ENCODE measurements around the gene RRP15. TPM values are rescaled to one million over a fixed set of nuclear protein-coding genes. Genes with fewer than 3 reads are reported as not detected.

The RRP15 gene
- total RNA-seq, 1 experiment from 2014 or later: 32.1 TPM

DNA sequence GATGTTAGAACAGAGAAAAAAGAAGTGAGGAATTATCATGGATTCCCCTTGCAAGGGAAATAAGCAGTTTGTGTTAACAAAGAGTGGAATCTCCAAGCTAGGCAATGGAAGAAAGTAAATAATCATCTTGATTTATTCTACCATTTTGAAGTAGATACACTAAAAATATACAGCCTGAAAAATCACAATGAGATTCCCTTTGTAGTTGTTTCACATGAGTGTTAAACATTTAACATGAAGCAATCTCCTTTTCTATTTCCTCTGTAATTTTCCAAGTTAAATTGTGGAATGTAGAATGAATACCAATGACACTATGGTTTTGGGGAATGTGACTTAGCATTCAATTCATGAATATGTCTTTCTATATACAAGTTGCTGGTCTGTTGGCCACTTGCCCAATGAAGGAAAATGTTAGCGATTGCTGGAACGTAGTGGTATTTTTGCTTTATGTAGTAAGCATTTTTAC is 65.7 kb downstream of the RRP15 start:
- Histone ChIP-seq H3K27ac (ENCODE audit: low read length) (peak overlapping the region; percentile 100), H3K27me3 (ENCODE audit: control insufficient read depth, insufficient read depth, low read length) (no peaks in the 10 kb centered on the region), H3K9me3 (ENCODE audit: control insufficient read depth, insufficient read depth, low read depth, low read length) (no peaks in the 10 kb centered on the region), H3K4me1 (ENCODE audit: control insufficient read depth, insufficient read depth, low read length) (peaks cover 59% of the 10 kb centered on the region), H3K36me3 (ENCODE audit: control insufficient read depth, insufficient read depth, low read length) (no peaks in the 10 kb centered on the region; the same call in 1 of the 2 replicates), H3K4me3 (ENCODE audit: low read depth in 2 of 2, low read length in 2 of 2) (peak overlapping the region; percentile 97 to 98)
- ChIA-PET POLR2A (no interaction called here), CTCF (no interaction called here)
- TF ChIP-seq, protein P1, sequence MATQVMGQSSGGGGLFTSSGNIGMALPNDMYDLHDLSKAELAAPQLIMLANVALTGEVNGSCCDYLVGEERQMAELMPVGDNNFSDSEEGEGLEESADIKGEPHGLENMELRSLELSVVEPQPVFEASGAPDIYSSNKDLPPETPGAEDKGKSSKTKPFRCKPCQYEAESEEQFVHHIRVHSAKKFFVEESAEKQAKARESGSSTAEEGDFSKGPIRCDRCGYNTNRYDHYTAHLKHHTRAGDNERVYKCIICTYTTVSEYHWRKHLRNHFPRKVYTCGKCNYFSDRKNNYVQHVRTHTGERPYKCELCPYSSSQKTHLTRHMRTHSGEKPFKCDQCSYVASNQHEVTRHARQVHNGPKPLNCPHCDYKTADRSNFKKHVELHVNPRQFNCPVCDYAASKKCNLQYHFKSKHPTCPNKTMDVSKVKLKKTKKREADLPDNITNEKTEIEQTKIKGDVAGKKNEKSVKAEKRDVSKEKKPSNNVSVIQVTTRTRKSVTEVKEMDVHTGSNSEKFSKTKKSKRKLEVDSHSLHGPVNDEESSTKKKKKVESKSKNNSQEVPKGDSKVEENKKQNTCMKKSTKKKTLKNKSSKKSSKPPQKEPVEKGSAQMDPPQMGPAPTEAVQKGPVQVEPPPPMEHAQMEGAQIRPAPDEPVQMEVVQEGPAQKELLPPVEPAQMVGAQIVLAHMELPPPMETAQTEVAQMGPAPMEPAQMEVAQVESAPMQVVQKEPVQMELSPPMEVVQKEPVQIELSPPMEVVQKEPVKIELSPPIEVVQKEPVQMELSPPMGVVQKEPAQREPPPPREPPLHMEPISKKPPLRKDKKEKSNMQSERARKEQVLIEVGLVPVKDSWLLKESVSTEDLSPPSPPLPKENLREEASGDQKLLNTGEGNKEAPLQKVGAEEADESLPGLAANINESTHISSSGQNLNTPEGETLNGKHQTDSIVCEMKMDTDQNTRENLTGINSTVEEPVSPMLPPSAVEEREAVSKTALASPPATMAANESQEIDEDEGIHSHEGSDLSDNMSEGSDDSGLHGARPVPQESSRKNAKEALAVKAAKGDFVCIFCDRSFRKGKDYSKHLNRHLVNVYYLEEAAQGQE (IDR thresholded peaks at IDR 0.05; ENCODE audit: insufficient read depth in 1 of 2, low read depth in 2 of 2, low read length in 1 of 2): no peak
- TF ChIP-seq TCF7L2 (IDR thresholded peaks at IDR 0.05; ENCODE audit: low read depth, low read length) (no peak), SIN3A (IDR thresholded peaks at IDR 0.05; ENCODE audit: borderline replicate concordance, insufficient read depth, low read depth, low read length) (no peak), POLR2AphosphoS5 (IDR thresholded peaks at IDR 0.05; ENCODE audit: low read depth, low read length) (no peak)
- TF ChIP-seq, protein P2, sequence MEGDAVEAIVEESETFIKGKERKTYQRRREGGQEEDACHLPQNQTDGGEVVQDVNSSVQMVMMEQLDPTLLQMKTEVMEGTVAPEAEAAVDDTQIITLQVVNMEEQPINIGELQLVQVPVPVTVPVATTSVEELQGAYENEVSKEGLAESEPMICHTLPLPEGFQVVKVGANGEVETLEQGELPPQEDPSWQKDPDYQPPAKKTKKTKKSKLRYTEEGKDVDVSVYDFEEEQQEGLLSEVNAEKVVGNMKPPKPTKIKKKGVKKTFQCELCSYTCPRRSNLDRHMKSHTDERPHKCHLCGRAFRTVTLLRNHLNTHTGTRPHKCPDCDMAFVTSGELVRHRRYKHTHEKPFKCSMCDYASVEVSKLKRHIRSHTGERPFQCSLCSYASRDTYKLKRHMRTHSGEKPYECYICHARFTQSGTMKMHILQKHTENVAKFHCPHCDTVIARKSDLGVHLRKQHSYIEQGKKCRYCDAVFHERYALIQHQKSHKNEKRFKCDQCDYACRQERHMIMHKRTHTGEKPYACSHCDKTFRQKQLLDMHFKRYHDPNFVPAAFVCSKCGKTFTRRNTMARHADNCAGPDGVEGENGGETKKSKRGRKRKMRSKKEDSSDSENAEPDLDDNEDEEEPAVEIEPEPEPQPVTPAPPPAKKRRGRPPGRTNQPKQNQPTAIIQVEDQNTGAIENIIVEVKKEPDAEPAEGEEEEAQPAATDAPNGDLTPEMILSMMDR (IDR thresholded peaks at IDR 0.05): no peak
- intact Hi-C loops (cut with micrococcal nuclease; ENCODE audit: unreplicated experiment): loop anchor here (10.0 kb wide), 1 partner anchor 324 kb away; no protein-coding TSS in a partner anchor
- DNase-seq (ENCODE audit: low read depth, low spot score) (no peak), ATAC-seq (no peak)
- no TSS peak for BruUV-seq (replicated peaks)
- in situ Hi-C loops (cut with HindIII; ENCODE audit: low pct_unique_long_range_greater_than_20kb, low sequenced_read_pairs): no loop called here

DNA sequence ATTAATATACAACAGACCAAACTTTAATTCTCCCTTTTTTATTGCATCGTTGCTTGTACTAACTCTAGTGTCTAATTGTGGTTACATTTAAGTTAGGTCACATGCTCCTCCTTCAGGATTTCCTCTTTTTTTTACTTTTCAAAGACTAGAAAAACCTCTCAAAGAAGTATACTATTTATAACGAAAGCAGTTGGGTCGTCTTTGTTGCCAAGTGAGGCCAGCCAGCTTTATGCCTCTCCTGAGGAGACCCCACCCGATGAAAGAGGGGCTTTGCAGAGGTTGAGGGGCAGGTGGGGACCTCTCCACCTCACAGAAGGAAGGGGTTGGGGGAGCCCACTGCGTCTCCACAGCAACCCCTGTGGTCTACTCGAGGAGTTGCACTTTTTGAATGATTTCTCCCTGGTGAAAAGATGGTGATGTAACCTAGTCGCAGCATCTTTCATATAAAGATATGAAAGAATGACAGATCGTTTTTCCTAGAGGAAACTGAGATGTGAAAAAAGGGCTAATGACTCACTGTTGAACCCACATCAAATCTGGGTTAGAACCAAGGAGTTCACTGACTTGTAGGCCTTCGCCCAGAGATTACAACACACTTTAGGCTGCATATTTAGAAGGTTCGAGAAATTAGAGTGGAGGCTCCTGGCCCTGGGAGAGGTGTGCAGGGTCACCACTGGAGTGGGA is 66.4 kb downstream of the RRP15 start:
- Histone ChIP-seq H3K4me3 (ENCODE audit: low read depth in 2 of 2, low read length in 2 of 2) (peak overlapping the region; percentile 97 to 98), H3K4me1 (ENCODE audit: control insufficient read depth, insufficient read depth, low read length) (peaks cover 66% of the 10 kb centered on the region), H3K9me3 (ENCODE audit: control insufficient read depth, insufficient read depth, low read depth, low read length) (no peaks in the 10 kb centered on the region), H3K27me3 (ENCODE audit: control insufficient read depth, insufficient read depth, low read length) (no peaks in the 10 kb centered on the region), H3K27ac (ENCODE audit: low read length) (peak overlapping the region; percentile 100), H3K36me3 (ENCODE audit: control insufficient read depth, insufficient read depth, low read length) (no peaks in the 10 kb centered on the region; the same call in 1 of the 2 replicates)
- intact Hi-C loops (cut with micrococcal nuclease; ENCODE audit: unreplicated experiment) (loop anchor here (10.0 kb wide), 1 partner anchor 323 kb away; no protein-coding TSS in a partner anchor), in situ Hi-C loops (cut with HindIII; ENCODE audit: low pct_unique_long_range_greater_than_20kb, low sequenced_read_pairs) (no loop called here)
- ATAC-seq (peak; percentile 44), DNase-seq (ENCODE audit: low read depth, low spot score) (no peak)
- BruUV-seq (replicated peaks): no TSS peak
- POLR2A ChIA-PET: no interaction called here
- TF ChIP-seq TCF7L2 (IDR thresholded peaks at IDR 0.05; ENCODE audit: low read depth, low read length) (no peak), SIN3A (IDR thresholded peaks at IDR 0.05; ENCODE audit: borderline replicate concordance, insufficient read depth, low read depth, low read length) (no peak), POLR2AphosphoS5 (IDR thresholded peaks at IDR 0.05; ENCODE audit: low read depth, low read length) (no peak)
- TF ChIP-seq, protein P2 (IDR thresholded peaks at IDR 0.05): peak; percentile 84
- TF ChIP-seq, protein P1 (IDR thresholded peaks at IDR 0.05; ENCODE audit: insufficient read depth in 1 of 2, low read depth in 2 of 2, low read length in 1 of 2): no peak
- CTCF ChIA-PET: no interaction called here

Measured in Panc1 (cell line).